Measurements from ENCODE around the gene TSHZ2.

Gene TSHZ2

DNA sequence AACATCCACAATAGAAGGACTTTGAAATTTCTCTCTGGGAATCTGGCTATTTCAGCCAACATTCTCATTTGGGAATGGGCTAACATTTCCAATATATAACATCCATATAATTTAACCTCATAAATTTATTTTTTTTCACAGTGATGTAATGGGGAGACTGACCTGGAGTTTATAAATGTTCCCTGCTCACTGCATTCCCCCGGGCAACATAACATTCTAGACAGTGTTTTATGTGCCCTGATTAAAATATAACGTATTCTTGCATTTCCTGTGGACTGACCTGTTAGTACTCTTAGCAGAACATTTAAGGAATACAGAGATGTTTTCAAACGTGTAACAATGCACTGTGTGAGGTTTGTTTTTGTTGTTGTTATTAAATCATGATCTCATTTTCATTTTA, 20.9 kb downstream of the TSHZ2 start:
- TF ChIP-seq FOXP2 (optimal IDR thresholded peaks at IDR 0.05; ENCODE audit: borderline replicate concordance, extremely low read depth, extremely low read length, insufficient read depth) = no peak
- no peak for TF ChIP-seq SIN3A (IDR thresholded peaks at IDR 0.05; ENCODE audit: borderline replicate concordance, insufficient read depth, low read length)
- TF ChIP-seq POLR2AphosphoS5 (IDR thresholded peaks at IDR 0.05; ENCODE audit: low read depth, low read length) = no peak
- TF ChIP-seq REST (IDR thresholded peaks at IDR 0.05; ENCODE audit: insufficient read depth in 1 of 2, low read depth in 2 of 2, low read length in 2 of 2) = no peak

DNA sequence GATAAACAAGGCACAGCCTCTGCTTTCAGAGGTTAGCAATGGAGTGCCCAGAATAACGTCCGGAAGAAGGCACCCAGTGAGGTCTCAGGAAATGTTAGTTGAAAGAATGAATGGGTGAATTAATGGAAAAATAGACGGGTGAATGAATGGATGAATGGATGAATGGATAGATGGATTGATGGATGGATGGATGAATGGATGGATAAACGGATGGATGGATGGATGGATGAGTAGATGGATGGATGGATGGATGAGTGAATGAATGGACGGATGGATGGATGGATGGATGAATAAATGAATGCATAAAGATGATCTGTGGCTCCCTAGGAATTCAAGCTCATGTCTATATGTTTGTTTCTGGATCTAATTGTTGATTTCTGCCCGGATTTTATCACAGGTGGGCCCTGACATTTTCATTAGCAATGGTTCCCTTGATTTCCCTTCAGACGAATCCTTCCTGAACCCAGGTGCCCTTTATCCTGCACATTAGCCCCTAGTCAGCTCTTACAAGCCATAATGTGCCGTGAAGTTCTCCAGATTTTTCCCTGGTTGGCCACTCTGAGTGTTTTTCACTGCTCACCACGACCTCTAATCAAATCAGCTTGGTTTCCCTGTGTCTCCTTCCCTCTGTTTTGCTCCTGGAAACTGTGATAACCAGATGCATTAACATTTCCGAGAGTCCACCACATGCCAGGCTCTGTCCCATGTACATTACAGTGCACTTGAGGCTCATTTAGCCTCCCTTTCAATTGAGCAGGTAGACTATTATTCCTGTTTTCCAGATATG, 22.2 kb downstream of the TSHZ2 start:
- TF ChIP-seq SIN3A (IDR thresholded peaks at IDR 0.05; ENCODE audit: borderline replicate concordance, insufficient read depth, low read length) = no peak
- TF ChIP-seq POLR2AphosphoS5 (IDR thresholded peaks at IDR 0.05; ENCODE audit: low read depth, low read length) = no peak
- no peak for TF ChIP-seq TAF1 (IDR thresholded peaks at IDR 0.05; ENCODE audit: borderline replicate concordance, insufficient read depth, low read length)
- no peak for TF ChIP-seq REST (IDR thresholded peaks at IDR 0.05; ENCODE audit: insufficient read depth in 1 of 2, low read depth in 2 of 2, low read length in 2 of 2)
- no peak for TF ChIP-seq FOXP2 (optimal IDR thresholded peaks at IDR 0.05; ENCODE audit: borderline replicate concordance, extremely low read depth, extremely low read length, insufficient read depth)

DNA sequence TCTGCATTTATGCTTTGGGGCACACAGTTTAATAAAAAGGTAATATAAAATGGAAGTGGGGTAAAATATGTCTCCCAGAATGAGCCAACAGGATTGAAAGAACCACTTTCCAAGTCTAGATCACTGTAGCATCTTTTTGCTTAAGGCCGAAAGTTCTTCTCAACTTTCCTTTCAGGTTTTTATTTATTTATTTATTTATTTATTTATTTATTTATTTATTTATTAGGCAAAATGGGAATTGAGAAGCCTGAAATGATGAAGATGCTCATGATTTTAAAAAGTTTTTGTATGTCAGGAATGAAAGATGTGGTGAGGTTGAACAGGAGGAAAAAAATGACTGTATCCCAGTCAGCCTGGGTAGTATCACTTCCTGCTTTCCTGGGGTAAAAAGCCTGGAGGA, 24.0 kb downstream of the TSHZ2 start:
- no peak for TF ChIP-seq TAF1 (IDR thresholded peaks at IDR 0.05; ENCODE audit: borderline replicate concordance, insufficient read depth, low read length)
- TF ChIP-seq REST (IDR thresholded peaks at IDR 0.05; ENCODE audit: insufficient read depth in 1 of 2, low read depth in 2 of 2, low read length in 2 of 2) = no peak
- no peak for TF ChIP-seq POLR2AphosphoS5 (IDR thresholded peaks at IDR 0.05; ENCODE audit: low read depth, low read length)
- no peak for TF ChIP-seq SIN3A (IDR thresholded peaks at IDR 0.05; ENCODE audit: borderline replicate concordance, insufficient read depth, low read length)
- TF ChIP-seq FOXP2 (optimal IDR thresholded peaks at IDR 0.05; ENCODE audit: borderline replicate concordance, extremely low read depth, extremely low read length, insufficient read depth) = no peak

DNA sequence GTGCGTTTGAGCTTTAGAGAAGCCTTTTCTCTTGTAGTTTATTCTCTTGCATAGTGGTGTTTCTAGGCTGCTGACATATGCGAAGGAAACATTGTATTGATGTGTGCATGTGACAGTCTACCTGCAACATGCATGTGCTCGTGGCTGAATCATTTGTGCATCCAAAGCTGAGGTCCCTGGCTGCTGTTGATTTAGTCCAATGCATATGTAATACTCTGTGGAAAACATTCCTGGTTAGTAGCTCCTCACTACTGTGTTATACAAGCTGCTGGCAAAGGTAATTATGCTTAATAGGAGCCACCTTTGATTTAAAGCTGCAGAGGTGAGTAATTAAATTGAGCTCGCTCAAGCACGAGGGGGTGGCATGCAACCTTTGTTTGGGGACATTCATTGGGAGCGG, 24.5 kb downstream of the TSHZ2 start:
- TF ChIP-seq FOXP2 (optimal IDR thresholded peaks at IDR 0.05; ENCODE audit: borderline replicate concordance, extremely low read depth, extremely low read length, insufficient read depth) (no peak), SIN3A (IDR thresholded peaks at IDR 0.05; ENCODE audit: borderline replicate concordance, insufficient read depth, low read length) (no peak), REST (IDR thresholded peaks at IDR 0.05; ENCODE audit: insufficient read depth in 1 of 2, low read depth in 2 of 2, low read length in 2 of 2) (no peak), TAF1 (IDR thresholded peaks at IDR 0.05; ENCODE audit: borderline replicate concordance, insufficient read depth, low read length) (no peak), POLR2AphosphoS5 (IDR thresholded peaks at IDR 0.05; ENCODE audit: low read depth, low read length) (no peak)

Measured in PFSK-1 (cell line).